GM12891 (cell line): Measurements from ENCODE around the gene WDR90.

Experiments
- PAX5 ChIP-seq: IDR thresholded peaks from 2 replicates; pipeline ENCODE4 v1.6.1; 2011; ENCODE audit warnings: low read length, moderate library complexity, mild to moderate bottlenecking; ENCODE audit not compliant: insufficient read depth, severe bottlenecking
- POLR2A ChIP-seq: IDR thresholded peaks from 2 replicates; pipeline ENCODE4 v1.6.1; 2011; ENCODE audit warnings: low read depth, low read length, control low read depth
- POLR2AphosphoS5 ChIP-seq: IDR thresholded peaks from 2 replicates; pipeline ENCODE4 v1.6.1; 2011; ENCODE audit warnings: low read depth, low read length, control low read depth
- TAF1 ChIP-seq: IDR thresholded peaks from 2 replicates; pipeline ENCODE4 v1.6.1; 2011; ENCODE audit warnings: low read depth, low read length, control low read depth

DNA sequence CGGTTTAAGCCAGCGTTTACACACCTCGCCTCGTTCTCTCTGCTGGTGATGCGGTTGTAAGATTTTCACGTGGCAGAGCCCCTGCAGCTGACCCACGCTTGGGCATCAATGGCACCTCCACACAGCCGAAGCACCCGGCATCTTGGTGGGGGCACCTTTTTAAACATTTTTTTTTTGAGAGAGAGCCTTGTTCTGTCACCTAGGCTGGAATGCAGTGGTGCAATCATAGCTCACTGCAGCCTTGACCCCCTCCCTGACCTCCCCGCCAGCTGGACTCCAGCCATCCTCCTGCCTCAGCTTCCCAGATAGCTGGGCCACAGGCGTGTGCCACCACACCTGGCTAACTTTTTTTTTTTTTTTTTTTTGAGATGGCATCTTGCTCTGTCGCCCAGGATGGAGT is 4.9 kb downstream of the WDR90 start:
- TF ChIP-seq POLR2AphosphoS5: no peak
- no peak for TF ChIP-seq PAX5
- no peak for TF ChIP-seq POLR2A
- TF ChIP-seq TAF1: no peak
